Coronary artery (tissue), 2 donors: ENCODE data around the gene GHITM.
A peak's percentile ranks its signal among the peaks of the same experiment; 100 is the strongest.
"Not testable (repeated sequence)": the region's sequence is repeated elsewhere in the genome, so short reads cannot be mapped to it uniquely, and the experiment has no call there.

Experiments
- DNase-seq: peaks from one replicate; pipeline ENCODE4 v3.0.0-alpha.2; 2017; ENCODE audit warnings: low spot score
- H3K27ac ChIP-seq, 2 donors: fragments of 200-600 bp; sonication (generic); one replicate each; pipeline ENCODE4 v1.5.1; 2016 to 2019
- H3K4me3 ChIP-seq: fragments of 200-600 bp; sonication (generic); 2 replicates; pipeline ENCODE4 v1.5.1; 2016; ENCODE audit warnings: mild to moderate bottlenecking, moderate library complexity
- CTCF ChIP-seq: fragments of 200-600 bp; sonication (generic); IDR thresholded peaks from one replicate; pipeline ENCODE4 v1.5.1; 2019; ENCODE audit warnings: antibody characterized with exemption

Gene GHITM

GRCh38 chr10:84135836-84136235 is 3.5 kb upstream of the GHITM start:
- H3K27ac ChIP-seq: no peak overlapping the region
- no peak for TF ChIP-seq CTCF
- DNase-seq: no peak
- H3K4me3 ChIP-seq: no peak overlapping the region

- no peak for DNase-seq
- Histone ChIP-seq H3K4me3 (no peak overlapping the region), H3K27ac (no peak overlapping the region)
- no peak for TF ChIP-seq CTCF
Observed at GRCh38 chr10:84137811-84138210, 1.5 kb upstream of the GHITM start.

- no peak for TF ChIP-seq CTCF
- Histone ChIP-seq H3K27ac (peak overlapping the region; percentile 56 to 91), H3K4me3 (peak overlapping the region; percentile 99)
- no peak for DNase-seq
Observed at GRCh38 chr10:84138478-84139125, 707 bp upstream of the GHITM start.

GRCh38 chr10:84140036-84140379 is 699 bp downstream of the GHITM start:
- H3K27ac ChIP-seq: peak overlapping the region; percentile 91 to 98
- peak overlapping the region; percentile 99 for H3K4me3 ChIP-seq
- no peak for TF ChIP-seq CTCF
- DNase-seq: peak; percentile 73

- no peak for TF ChIP-seq CTCF
- no peak overlapping the region for H3K4me3 ChIP-seq
Observed at GRCh38 chr10:84147347-84147746, 8.0 kb downstream of the GHITM start.

GRCh38 chr10:84148006-84148597 is 8.8 kb downstream of the GHITM start:
- not testable (repeated sequence) for H3K27ac ChIP-seq, DNase-seq

More at GRCh38 chr10:84147347-84147746, 8.0 kb downstream of the GHITM start:
- H3K27ac ChIP-seq: no peak overlapping the region
- DNase-seq: no peak

GRCh38 chr10:84149854-84150253 is 10.5 kb downstream of the GHITM start:
- TF ChIP-seq CTCF: no peak
- no peak overlapping the region for H3K27ac ChIP-seq
- no peak for DNase-seq
- H3K4me3 ChIP-seq: no peak overlapping the region

More at GRCh38 chr10:84148006-84148597, 8.8 kb downstream of the GHITM start:
- not testable (repeated sequence) for H3K4me3 ChIP-seq
